Measurements from ENCODE around the gene FIZ1.

The FIZ1 gene

DNA sequence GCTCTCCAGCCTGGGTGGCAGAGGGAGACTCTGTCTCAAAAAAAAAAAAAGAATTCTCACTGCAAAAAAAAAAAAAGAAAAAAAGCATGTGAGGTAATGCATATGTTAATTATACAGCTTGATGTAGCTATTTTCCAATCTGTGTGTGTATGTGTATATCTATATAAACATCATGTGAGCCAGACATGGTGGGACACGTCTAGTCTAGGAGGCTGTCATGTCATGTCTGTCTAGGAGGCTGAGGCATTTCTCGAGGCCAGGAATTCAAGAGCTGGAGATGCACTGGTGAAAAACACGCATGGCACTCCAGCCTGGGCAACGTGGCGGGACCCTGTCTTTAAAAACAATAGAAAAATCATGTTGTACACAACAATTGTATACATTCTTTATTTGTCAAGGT, 47.1 kb downstream of the FIZ1 start:
- H3K4me3 ChIP-seq (ENCODE audit: low read depth, low read length), result no peak overlapping the region
- TF ChIP-seq, protein P1, sequence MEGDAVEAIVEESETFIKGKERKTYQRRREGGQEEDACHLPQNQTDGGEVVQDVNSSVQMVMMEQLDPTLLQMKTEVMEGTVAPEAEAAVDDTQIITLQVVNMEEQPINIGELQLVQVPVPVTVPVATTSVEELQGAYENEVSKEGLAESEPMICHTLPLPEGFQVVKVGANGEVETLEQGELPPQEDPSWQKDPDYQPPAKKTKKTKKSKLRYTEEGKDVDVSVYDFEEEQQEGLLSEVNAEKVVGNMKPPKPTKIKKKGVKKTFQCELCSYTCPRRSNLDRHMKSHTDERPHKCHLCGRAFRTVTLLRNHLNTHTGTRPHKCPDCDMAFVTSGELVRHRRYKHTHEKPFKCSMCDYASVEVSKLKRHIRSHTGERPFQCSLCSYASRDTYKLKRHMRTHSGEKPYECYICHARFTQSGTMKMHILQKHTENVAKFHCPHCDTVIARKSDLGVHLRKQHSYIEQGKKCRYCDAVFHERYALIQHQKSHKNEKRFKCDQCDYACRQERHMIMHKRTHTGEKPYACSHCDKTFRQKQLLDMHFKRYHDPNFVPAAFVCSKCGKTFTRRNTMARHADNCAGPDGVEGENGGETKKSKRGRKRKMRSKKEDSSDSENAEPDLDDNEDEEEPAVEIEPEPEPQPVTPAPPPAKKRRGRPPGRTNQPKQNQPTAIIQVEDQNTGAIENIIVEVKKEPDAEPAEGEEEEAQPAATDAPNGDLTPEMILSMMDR (IDR thresholded peaks at IDR 0.05; ENCODE audit: low read depth, low read length), result no peak
- no peak for DNase-seq (ENCODE audit: low read depth, low spot score)
- in situ Hi-C loops (cut with HindIII; ENCODE audit: low sequenced_read_pairs), result no loop called here

- no peak overlapping the region for H3K4me3 ChIP-seq (ENCODE audit: low read depth, low read length)
- TF ChIP-seq, protein P1 (IDR thresholded peaks at IDR 0.05; ENCODE audit: low read depth, low read length), result no peak
- in situ Hi-C loops (cut with HindIII; ENCODE audit: low sequenced_read_pairs), result no loop called here
- DNase-seq (ENCODE audit: low read depth, low spot score), result no peak
Measured at GRCh38 chr19:55550321-55550650, 49.0 kb downstream of the FIZ1 start.

GRCh38 chr19:55549500-55550320, 49.6 kb downstream of the FIZ1 start:
- peak; percentile 85 for DNase-seq (ENCODE audit: low read depth, low spot score)
- H3K4me3 ChIP-seq (ENCODE audit: low read depth, low read length), result peak overlapping the region; percentile 15
- in situ Hi-C loops (cut with HindIII; ENCODE audit: low sequenced_read_pairs), result no loop called here
- TF ChIP-seq, protein P1 (IDR thresholded peaks at IDR 0.05; ENCODE audit: low read depth, low read length), result peak; percentile 1

GRCh38 chr19:55546822-55547614, 52.3 kb downstream of the FIZ1 start:
- in situ Hi-C loops (cut with HindIII; ENCODE audit: low sequenced_read_pairs), result no loop called here
- DNase-seq (ENCODE audit: low read depth, low spot score), result peak; percentile 68
- no peak overlapping the region for H3K4me3 ChIP-seq (ENCODE audit: low read depth, low read length)
- TF ChIP-seq, protein P1 (IDR thresholded peaks at IDR 0.05; ENCODE audit: low read depth, low read length), result no peak

DNA sequence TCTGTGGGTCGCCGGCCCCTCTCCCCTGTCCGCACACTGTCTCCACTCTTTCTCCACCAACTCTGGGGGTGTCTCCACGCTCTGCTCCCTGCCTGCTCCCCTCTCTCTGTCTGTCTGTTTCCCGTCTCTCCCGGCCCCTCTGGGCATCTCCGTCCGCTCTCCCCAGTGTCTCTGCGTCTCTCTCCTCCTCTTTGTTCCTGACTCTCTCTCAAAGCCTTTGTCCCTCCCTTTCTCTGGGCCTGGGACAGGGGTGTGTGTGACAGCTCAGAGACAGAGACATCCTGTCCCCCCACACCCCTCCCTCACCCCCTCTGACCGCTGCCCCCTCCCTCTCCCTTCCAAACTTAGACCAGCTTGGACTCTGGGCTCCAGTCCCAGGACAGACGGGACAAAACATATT, 53.3 kb downstream of the FIZ1 start:
- H3K4me3 ChIP-seq (ENCODE audit: low read depth, low read length), result no peak overlapping the region
- TF ChIP-seq, protein P1 (IDR thresholded peaks at IDR 0.05; ENCODE audit: low read depth, low read length), result no peak
- in situ Hi-C loops (cut with HindIII; ENCODE audit: low sequenced_read_pairs), result no loop called here
- no peak for DNase-seq (ENCODE audit: low read depth, low spot score)

GRCh38 chr19:55545443-55545842, 53.9 kb downstream of the FIZ1 start, which contains the start of gene SBK3:
TSS of gene SBK3 (minus strand) at chr19:55545543. CDS start at chr19:55545543, 0 bp downstream.
- no peak for DNase-seq (ENCODE audit: low read depth, low spot score)
- in situ Hi-C loops (cut with HindIII; ENCODE audit: low sequenced_read_pairs), result no loop called here
- TF ChIP-seq, protein P1 (IDR thresholded peaks at IDR 0.05; ENCODE audit: low read depth, low read length), result no peak
- no peak within 1 kb of the TSS for H3K4me3 ChIP-seq (ENCODE audit: low read depth, low read length)
